Right lung (tissue), 5 donors: Measurements from ENCODE around the gene FAT3. TPM values are rescaled to one million over a fixed set of nuclear protein-coding genes. Genes with fewer than 3 reads are reported as not detected.

Source experiments
- DNase-seq, 2 donors: peaks; one replicate each; pipeline ENCODE4 v3.0.0-alpha.2; 2013
- polyA plus RNA-seq, 5 donors: library from polyadenylated mRNA; unstranded; fragments of 120-200 nt; gene quantifications; one replicate each; pipeline versions ENCODE4 v1.2.1 to v1.2.3, GENCODE V29; 2013; ENCODE audit warnings: inconsistent platforms in 1 of 5, low replicate concordance in 1 of 5; ENCODE audit not compliant: insufficient read length in 5 of 5, insufficient read depth in 1 of 5

Gene FAT3
- polyA plus RNA-seq, 5 donors = 36.1 to 66.7 (median 60.1) TPM

DNA sequence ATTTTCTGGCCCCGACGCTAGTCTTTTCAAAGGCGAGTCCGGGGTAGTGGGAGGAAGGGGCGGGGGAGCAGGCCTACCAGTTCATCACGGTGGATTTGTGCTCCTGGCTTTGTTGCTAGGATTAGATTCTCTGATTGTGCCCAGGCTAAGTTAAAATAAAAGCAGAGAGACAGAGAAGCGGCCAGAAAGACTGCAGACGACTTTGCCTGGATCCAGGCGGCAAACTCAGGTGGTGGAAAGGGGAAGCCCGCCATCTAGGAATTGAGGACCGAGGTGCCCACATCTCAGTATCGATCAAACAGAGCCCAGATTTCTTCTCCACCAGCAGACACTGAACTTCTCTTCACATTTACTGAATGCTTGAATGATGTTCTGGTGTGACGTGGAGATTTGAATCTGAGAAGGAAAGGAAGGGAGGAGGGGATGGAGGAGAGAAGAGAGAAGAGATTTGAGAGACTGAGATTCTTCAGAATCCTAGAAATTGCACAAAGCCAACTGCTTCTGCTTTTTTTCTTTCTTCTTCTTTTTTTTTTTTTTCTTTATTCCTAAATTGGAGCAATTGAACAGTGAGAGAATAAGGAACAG lies 2.7 kb downstream of the FAT3 start:
- no peak for DNase-seq

DNA sequence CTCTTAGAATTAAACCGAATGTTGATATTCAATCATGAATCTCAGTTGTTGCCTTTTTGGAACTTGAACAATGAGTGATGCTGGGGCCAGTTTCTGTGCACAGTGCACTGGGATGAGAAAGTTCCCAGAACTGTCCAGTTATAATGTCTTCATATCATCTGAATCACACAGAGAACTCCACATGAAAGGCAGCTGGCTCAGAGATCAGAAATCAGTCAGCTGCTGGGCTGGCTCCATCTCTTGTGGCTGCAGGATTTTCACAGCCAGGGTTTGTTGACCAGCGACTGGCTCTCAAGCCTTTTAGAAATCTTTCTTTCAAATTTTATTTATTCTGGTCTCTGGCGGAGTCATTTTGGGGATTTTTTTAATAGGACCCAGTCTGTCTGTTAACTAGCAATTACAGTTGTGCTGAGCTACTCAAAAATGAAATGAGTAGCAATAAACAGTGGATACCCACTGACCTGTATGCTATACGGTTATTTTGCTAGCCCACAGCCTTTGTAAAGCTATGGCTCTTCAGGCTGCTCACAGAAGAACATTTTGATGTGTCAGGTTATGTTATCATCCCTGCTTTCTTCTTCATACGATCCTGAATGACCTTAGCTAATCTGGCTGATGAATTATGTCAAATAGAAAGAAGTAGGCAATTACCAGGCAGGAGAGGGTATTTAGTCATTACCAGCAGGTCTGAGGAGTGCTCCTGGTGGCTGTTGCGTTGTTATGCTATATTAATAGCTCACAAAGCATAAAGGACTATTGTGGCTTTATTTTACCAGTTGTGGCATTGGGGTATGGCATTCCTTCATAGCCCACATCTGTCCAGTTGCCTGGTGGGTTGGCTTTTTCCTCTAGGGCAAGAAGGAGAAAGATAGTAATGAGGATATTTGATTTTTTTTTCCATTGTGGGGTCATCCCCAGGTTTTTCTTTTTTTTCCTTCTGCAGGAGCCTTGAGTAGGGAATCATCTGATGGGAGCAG lies 3.6 kb downstream of the FAT3 start:
- peak; percentile 47 to 60 for DNase-seq

DNA sequence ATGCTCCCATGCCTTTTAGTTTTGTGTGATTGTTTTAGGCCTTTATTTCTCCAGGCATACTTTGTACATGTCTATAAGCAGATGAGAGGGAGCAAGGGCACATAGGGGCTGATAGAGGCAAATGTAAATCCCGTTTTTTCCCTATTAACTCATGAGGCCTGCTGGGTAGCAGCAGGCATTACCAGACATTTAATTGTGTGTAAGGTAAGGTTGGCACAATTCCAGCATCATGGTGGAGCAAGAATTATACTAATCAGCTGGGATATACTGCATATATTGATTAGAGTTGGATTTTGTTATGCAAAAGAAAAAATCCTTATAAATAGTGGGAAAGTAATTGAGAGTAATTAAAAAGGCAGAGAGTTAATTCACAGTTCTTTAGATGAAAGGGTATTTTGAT lies 12.2 kb downstream of the FAT3 start:
- no peak for DNase-seq

DNA sequence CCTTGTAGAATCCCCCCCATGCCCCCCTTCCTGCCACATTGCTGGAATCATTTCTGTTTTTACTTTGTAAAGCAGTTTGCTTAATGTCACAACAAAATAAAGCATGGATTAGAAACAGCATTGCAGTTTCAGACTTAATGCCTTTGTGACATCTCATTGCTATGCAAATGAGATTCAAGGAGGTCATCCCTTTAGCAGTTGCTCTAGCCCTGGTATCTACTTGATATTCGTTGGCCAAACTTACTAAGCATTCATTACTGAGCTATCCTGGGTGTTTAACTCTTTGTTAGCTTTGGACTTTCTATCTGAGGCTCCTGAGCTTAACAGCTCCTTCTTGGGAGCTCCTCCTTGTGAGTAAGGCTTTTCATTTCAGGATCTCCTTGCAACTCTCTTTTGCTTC lies 16.3 kb downstream of the FAT3 start:
- no peak for DNase-seq

DNA sequence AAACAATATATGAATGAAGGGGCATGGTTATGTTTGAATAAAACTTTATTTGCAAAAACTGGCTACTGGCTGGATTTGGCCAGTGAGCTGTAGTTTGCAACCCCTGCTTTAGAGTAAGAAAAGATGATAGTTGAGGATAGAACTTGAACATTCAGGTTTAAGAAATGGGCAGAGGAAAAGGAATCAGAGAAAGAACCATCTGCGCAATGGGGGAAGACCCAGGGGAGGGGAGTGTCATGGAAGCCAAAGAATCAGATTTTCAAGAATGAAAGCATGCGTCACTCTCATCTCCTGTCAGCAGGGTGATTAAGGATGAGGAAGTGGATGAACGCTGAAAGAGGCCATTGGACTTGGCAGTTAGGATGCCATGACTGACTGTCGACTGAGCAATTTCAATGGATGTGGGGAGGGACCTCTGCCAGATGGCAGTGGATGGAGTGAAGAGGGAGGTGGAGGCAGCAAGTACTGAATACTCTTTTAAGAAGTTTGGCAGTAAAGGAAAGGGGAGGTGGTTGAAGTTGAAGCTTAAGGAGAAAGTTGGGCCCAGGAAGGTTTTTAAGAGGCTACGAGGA lies 21.2 kb downstream of the FAT3 start:
- DNase-seq = no peak

DNA sequence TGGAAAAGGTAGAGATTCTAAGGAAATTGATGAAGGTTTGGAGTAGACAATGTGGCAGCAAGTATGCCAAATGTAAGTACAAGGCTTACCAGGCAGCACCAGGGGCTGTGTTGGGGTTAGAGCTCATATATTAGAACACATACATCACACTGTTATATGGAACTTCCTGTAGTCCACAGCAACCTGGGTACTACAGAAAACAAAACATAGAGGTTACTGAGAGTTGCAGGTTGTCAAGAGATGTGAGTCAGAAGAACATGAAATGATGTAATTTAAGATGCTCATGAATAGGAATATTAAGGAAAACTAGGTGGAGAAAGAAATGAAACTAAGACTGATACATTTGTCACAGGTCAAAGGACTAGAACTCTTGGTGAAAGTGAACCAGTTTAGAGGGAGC lies 22.0 kb downstream of the FAT3 start:
- no peak for DNase-seq

DNA sequence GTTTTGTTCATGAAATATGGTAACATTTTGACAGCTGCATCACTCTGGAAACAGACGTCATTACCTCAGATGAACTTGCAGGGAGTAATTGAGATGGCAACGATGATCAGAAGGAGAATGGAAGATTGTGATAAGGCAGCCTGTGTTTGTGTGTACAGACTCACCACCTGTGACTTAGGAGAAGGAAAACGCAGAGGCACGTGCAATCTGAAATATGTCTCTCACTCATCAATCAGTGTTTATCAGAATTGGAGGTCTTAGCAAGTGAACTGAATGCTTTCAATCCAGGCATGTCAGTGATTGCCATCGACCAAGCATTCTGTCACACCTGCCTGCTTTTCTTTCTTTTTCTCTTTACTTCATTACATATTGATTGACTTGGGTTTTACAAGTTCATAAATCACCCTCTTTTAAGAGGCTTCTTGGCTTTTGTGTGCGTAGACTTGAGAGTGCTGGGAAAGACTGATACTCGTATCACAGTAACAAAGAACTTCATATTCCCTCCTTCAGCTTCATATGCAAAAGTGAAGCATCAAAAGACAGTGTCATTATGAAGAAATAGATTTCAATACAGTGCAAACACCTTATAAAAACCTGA lies 24.6 kb downstream of the FAT3 start:
- DNase-seq = no peak

DNA sequence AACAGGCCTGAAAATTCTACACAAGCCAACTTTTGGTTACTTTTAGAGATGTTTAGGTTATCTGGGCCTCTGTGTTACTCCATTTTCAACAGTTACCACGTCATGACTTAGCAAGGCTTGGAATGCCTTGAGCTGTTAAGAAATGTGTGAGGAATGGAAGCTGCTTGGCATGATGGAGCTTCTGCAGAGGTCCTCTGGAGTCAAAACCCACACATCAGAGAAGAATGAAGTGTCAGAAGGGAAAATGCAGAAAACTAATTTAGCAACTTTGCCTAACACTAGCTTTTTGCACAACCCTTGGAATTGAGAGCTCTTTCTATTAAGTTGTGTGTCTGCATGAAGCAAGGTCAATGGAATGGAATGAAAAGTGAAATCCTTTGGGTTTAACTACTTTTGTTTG lies 27.4 kb downstream of the FAT3 start:
- no peak for DNase-seq

DNA sequence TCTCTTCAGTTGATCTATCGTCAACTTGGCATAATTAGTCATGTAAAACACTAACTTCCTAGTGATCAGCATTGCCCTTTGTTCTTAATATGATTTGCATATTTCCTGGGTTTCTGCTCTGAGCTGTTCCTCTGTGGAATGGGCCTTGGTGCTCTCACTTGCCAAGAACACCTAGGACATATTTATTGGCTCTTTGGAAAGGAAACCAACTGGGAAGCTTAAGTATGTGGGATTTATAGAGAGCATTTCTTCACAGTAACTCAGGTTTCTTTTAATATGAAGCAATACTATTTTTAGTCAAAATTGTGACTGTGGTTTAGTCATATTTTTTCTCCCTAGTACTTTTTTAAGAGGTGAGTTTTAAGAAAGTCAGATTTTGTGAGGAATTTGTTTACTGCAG lies 28.8 kb downstream of the FAT3 start:
- DNase-seq = no peak

DNA sequence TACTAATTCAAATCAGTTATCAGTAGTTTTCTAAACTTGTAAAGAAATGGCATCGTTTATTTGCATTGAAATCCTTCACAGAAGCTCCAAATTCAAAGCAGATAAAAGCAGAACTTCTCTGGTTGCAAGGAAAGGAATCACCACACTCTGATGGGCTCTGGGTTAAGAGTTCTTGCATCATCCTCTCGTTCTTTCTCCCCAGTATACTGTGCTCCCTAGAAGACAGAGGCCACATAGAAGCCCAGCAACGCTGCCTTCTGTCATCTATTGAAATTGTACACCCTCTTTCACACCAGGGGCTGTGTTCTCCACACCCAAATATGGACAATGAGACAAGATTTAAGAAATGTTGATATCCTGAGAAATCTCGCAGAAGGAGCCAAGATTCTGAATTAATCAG lies 29.3 kb downstream of the FAT3 start:
- DNase-seq = peak in 1 of 2 donors; percentile 7

DNA sequence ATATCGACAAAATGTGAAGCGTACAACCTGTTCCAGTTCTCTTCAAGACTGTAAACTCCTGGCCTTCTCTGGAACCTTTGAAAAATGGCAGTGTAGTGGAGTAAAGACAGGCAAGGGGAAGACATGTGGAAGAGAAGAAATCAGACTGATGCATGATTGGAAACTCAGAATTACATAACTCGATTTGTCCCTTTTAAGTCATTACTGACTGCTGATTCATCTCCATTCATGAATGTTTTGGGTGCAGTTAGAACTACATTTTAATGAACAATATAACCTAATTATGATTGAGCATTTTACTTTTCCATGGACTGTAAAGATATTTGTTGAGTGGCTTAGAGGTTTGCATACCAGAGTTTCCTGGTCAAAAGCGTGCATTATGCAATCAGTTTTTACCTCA lies 32.9 kb downstream of the FAT3 start:
- no peak for DNase-seq

DNA sequence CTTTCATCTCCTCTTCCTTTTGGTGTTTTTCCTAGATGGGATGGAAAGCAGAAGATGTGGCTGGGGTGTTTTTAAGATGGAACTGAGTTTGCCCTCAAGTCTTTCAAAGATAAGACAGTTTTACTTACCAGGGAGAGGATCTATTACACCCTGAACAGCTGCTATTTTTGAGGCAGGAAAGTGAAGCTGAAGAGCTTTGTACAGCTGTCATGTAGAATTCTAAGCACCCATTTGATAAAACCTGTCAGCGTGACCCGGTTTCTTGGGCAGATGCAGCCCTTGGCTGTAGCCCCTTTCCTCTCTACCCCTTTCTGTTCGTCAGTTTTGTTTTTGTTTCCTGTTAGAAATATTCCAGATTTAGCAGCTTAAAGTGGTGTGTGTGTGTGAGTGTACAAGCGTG lies 35.2 kb downstream of the FAT3 start:
- DNase-seq = no peak

DNA sequence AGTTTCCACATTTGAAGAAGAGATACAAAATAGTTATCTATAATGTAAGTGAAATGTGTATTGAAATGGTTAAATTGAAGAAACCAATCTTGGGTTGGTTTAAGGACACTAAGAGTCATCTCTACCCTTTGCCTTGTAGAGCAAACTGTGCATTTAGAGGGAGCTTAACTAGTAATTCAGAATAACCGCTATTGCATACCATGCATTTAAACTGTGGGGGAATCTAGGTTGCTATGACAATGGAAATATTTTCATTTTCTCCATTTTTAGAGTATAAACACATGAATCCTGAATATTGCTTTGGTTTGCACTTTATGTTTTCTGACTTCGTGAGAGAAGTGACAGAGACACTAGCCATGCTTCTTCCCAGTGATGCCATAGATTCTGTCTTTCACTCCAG lies 39.7 kb downstream of the FAT3 start:
- peak in 1 of 2 donors; percentile 4 for DNase-seq

DNA sequence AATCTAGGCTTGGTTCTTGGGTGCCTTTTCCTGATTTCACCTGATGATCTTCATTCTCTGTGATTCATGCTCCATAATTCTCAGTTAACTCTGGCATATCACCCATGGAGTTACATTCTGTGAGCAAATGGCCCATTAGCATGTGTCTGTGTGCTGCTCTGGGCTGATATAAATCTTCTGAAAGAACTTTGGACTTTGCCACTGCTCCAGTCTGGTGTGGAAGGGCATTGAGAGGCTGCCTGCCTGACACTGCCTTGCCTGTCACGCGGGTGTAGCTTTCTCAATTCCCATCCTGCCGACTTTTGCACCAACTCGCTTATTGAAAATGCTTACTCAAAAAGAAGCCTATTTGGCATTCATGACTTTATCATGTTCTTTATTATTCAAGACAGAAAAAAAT lies 42.2 kb downstream of the FAT3 start:
- no peak for DNase-seq

DNA sequence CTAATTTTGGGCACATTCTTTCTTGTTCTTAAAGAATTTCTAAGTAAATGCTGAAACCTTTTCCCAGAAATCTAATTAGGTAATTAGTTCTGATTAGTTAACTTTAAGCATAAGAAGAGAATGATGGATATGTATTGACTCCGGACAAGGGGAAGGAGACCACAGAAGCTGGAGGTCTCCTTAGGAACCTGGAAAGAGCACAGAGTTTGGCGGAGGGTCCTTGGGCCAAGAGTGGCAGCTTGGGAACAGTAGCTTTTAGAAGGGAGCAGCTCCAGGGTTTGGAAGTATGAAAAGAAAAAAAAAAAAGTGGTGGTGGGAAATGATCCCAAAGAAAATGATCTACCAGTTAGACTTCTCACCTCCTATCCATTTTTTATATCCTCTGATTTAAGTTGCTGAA lies 42.7 kb downstream of the FAT3 start:
- DNase-seq = no peak

DNA sequence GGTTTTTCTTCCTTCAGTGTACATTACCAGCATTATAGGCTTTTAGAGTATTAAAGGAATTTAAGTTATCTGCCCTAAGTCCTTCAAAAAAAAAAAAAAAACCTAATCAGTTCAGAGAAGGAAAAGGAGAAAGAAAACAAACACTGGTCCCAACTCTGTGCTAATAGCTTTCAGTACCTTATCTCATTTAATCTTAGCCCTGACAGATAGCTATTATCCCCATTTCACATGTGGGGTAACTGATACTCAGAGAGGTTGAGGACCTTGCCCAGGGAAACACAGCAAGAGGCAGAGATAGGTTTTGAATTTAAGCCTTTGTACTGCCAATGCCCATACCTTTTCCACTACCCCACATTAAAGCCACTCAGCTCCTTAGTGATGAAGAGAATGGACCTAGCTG lies 43.4 kb downstream of the FAT3 start:
- no peak for DNase-seq

DNA sequence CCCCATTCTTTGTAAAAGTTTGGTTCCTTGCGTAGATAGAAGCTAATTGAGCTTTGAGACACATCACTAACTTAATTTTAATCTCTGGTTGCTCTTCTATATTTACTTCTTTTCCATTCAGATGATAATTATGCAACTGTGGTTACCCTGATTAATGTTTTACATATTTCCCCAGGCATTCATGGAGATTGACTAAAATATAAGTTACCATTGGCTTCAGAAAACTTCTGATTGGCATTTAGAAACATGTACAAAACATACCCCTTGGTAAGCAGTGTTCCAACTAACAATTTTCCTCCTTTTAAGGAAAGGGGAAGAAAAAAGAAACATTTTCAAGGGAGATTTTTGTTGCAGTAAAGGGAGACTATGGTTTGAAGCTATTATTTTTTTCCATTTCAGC lies 43.9 kb downstream of the FAT3 start:
- no peak for DNase-seq

DNA sequence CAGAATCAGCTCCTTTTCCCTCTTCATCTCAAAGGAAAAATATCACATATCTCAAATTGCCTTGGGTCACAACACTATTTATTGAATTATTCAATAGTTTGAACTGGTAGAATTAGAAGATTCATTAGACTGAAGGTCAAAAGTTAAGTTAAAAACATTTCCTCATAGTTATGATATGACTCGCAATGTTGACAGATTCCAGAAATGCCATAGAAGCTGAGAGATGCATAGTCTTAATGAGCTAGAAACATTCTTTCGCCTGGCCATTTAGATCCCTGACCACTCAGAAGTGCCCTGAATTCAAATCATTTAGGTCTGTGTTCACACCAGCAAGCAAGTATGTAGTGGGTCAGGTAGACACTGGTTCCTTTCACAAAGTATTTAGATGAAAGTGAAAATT lies 44.4 kb downstream of the FAT3 start:
- no peak for DNase-seq

DNA sequence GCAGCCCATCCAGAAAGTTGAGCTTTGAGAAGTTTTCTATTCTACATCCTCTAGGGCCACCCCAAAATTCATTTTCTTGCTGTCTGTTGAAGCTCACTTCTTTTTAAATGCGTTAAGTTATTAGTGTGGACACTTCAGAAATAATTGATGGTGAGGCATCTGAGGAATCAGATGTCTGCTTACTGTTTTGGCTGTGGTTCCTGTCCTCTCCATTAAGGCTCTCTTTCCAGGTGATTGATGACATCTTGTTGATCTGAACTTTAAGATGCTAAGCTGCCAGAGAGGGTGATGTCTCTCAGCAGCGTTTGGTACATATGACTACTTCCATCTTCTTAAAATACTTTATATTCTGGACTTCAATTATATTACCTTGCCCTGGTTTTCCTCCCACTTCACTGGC lies 45.2 kb downstream of the FAT3 start:
- DNase-seq = no peak

DNA sequence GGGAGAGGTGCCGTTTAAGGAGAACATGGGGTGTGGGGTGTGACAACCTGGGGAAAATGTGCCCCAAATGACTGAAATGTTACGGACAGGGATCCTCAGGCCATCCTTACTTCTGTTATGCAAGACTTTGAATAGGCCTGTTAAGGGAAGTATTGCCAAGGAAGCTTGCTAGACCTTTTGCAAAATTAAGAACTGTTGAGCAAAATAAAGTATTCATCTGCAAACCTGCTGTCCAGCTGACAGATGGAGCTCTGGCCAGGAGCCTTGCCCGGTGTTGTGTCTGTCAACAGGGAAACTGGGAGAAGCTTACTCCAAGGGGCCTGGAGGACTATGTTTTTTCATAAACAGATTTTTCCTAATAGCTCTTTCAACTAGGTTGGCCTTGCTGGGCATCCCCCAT lies 48.0 kb downstream of the FAT3 start:
- DNase-seq = no peak
